Neural cell (in vitro differentiated cells): ENCODE results near the gene CEACAM5.

Experiments used
- EP300 ChIP-seq: fragments of 450-650 bp; conservative IDR thresholded peaks from 2 replicates; pipeline ENCODE4 v1.6.1; 2014; ENCODE audit warnings: antibody characterized with exemption, mild to moderate bottlenecking, moderate library complexity; ENCODE audit not compliant: poor library complexity, severe bottlenecking
- TF ChIP-seq, protein P1 (sequence below): fragments of 450-650 bp; IDR thresholded peaks from 2 replicates; pipeline ENCODE4 v1.5.1; 2014; ENCODE audit warnings: antibody characterized with exemption, mild to moderate bottlenecking, moderate library complexity; ENCODE audit not compliant: poor library complexity, severe bottlenecking
- TF ChIP-seq, protein P2 (sequence below): IDR thresholded peaks from 2 replicates; pipeline ENCODE4 v1.6.1; 2012; ENCODE audit warnings: borderline replicate concordance

DNA sequence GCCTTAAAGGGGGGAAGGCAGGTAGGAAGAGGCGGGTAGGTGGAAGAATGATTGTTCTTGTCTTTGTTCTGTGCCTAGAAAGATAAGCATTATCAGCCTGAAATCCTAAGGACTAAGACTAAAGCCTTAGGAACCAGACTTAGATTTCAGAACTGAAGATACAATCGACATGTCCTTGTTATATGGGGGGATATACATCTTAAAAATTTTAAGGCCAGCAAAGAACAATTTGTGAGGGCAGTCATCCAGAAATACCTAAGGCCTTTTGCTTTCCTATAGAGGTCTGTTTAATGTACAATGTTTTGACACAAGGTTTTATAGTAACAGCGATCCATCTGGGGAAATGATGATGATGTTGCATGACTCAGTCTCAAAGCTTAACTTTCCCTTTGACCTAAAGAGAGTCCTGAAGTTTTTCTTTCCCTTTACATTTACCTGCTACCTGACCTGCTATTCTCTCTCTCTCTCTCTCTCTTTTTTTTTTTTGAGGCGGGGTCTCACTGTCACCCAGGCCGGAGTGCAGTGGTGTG lies 26.7 kb downstream of the CEACAM5 start:
- TF ChIP-seq, protein P1, sequence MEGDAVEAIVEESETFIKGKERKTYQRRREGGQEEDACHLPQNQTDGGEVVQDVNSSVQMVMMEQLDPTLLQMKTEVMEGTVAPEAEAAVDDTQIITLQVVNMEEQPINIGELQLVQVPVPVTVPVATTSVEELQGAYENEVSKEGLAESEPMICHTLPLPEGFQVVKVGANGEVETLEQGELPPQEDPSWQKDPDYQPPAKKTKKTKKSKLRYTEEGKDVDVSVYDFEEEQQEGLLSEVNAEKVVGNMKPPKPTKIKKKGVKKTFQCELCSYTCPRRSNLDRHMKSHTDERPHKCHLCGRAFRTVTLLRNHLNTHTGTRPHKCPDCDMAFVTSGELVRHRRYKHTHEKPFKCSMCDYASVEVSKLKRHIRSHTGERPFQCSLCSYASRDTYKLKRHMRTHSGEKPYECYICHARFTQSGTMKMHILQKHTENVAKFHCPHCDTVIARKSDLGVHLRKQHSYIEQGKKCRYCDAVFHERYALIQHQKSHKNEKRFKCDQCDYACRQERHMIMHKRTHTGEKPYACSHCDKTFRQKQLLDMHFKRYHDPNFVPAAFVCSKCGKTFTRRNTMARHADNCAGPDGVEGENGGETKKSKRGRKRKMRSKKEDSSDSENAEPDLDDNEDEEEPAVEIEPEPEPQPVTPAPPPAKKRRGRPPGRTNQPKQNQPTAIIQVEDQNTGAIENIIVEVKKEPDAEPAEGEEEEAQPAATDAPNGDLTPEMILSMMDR: no peak
- no peak for TF ChIP-seq EP300
- TF ChIP-seq, protein P2, sequence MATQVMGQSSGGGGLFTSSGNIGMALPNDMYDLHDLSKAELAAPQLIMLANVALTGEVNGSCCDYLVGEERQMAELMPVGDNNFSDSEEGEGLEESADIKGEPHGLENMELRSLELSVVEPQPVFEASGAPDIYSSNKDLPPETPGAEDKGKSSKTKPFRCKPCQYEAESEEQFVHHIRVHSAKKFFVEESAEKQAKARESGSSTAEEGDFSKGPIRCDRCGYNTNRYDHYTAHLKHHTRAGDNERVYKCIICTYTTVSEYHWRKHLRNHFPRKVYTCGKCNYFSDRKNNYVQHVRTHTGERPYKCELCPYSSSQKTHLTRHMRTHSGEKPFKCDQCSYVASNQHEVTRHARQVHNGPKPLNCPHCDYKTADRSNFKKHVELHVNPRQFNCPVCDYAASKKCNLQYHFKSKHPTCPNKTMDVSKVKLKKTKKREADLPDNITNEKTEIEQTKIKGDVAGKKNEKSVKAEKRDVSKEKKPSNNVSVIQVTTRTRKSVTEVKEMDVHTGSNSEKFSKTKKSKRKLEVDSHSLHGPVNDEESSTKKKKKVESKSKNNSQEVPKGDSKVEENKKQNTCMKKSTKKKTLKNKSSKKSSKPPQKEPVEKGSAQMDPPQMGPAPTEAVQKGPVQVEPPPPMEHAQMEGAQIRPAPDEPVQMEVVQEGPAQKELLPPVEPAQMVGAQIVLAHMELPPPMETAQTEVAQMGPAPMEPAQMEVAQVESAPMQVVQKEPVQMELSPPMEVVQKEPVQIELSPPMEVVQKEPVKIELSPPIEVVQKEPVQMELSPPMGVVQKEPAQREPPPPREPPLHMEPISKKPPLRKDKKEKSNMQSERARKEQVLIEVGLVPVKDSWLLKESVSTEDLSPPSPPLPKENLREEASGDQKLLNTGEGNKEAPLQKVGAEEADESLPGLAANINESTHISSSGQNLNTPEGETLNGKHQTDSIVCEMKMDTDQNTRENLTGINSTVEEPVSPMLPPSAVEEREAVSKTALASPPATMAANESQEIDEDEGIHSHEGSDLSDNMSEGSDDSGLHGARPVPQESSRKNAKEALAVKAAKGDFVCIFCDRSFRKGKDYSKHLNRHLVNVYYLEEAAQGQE: no peak
